ENCODE measurements around the gene SERPINA4. TPM values are rescaled to one million over a fixed set of nuclear protein-coding genes. Genes with fewer than 3 reads are reported as not detected.
"Not testable (repeated sequence)": the region's sequence is repeated elsewhere in the genome, so short reads cannot be mapped to it uniquely, and the experiment has no call there.

The SERPINA4 gene
- total and polyA plus RNA-seq, 3 experiments from 2014 or later, result not detected

DNA sequence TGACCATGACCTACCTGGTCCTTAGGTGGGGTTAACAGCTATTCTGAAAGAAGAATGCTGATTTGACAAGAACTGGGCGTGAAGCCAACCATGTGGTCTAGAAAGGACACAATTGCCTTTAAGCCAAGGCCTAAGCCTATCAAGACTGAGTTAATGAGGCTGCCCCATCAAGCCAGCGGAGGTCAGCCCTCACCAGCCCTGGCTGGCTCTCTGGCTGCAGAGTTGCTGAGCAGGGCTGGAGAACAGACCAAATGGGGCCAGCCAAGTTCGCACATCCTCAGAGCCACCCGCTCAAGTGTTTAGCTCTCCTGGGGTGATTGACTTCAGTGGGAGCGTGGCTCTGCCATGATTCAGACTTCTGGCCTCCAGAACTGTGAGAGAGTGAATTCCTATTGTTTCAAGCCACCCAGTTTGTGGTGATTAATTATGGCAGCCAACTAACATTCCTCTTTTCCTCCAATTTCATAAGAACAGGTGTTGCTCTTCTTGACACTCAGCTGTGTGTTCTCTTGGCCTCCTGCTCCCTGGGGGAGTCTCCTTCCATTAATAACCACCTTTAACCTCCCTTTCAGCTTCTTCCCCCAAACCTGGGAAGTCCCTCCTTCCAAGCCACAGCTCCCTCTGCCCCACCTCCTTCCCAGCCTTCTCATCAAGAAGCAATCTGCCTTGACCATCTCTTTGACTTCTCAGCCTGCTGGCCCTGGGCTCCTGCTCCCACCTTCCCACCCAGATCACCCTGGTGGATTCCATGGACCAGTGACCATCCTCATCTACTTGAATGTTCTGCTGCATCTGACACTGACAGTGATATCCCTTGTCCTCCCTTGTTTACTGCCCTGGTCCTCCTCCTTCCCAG is 14.7 kb downstream of the SERPINA4 start:
- no peaks in the 10 kb centered on the region for H3K9me3 ChIP-seq (ENCODE audit: low read length)
- Mint-ChIP-seq H3K9me3 (peaks cover 0 to 2% (median 0%) of the 10 kb centered on the region in 5 donors), H3K4me1 (no peaks in the 10 kb centered on the region), H3K27ac (no peak overlapping the region), H3K4me3 (no peak overlapping the region), H3K27me3 (peaks cover 4 to 12% of the 10 kb centered on the region in 2 donors), H3K36me3 (no peaks in the 10 kb centered on the region)
- ChIA-PET POLR2A (no interaction called here), CTCF (no interaction called here)
- no peaks in the 10 kb centered on the region for H3K27me3 ChIP-seq (ENCODE audit: insufficient read depth, low read length, poor library complexity, severe bottlenecking)
- H3K4me3 ChIP-seq (ENCODE audit: low read length), result no peak overlapping the region
- H3K36me3 ChIP-seq (ENCODE audit: insufficient read depth, low read length), result no peaks in the 10 kb centered on the region
- no peak for DNase-seq
- H3K4me1 ChIP-seq (ENCODE audit: insufficient read depth, low read length), result no peaks in the 10 kb centered on the region
- H3K27ac ChIP-seq (ENCODE audit: low read depth, low read length), result no peak overlapping the region

DNA sequence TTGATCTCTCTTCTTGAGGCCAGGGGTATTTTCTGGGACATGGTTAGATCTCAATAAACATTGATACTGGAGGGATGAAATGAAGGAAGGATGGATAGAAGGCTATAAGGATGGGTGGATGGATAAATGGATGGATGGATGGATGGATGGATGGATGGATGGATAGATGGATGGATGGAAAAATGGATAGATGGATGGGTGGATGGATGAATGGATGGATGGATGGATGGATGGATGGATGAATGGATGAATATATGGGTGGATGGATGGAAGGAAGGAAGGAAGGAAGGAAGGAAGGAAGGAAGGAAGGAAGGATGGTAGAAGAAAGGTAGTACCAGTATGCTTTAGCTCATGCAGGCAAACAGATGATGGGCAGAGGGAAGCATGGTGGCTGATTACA is 16.2 kb downstream of the SERPINA4 start:
- DNase-seq, POLR2A ChIA-PET: not testable (repeated sequence)
- H3K27me3 Mint-ChIP-seq, result peaks cover 4 to 14% of the 10 kb centered on the region in 2 donors

DNA sequence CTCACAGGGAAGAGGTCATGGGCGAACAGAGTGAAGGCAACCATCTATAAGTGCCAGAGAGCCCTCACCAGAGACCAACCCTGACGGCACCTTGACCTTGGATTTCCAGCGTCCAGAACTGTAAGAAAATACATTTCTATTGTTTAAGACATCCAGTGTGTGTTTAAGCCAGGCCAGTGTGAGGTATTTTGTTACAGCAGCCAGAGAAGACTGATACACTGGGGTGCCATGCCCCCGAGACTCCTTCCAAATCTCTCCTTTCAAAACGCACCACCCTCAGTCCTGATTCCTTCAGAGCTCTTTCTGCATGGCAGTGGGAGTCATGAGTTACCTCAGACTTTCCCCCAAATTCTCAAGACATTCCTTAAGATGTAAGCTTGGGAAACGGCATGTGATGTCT is 17.5 kb downstream of the SERPINA4 start:
- H3K27me3 Mint-ChIP-seq, result peaks cover 4 to 14% of the 10 kb centered on the region in 2 donors
- CTCF ChIA-PET, result no interaction called here
- H3K9me3 ChIP-seq (ENCODE audit: low read length), result no peaks in the 10 kb centered on the region
- H3K27me3 ChIP-seq (ENCODE audit: insufficient read depth, low read length, poor library complexity, severe bottlenecking), result no peaks in the 10 kb centered on the region
- H3K36me3 Mint-ChIP-seq, result no peaks in the 10 kb centered on the region
- peaks cover 0 to 2% (median 0%) of the 10 kb centered on the region in 5 donors for H3K9me3 Mint-ChIP-seq
- no peaks in the 10 kb centered on the region for H3K4me1 ChIP-seq (ENCODE audit: insufficient read depth, low read length)
- H3K27ac ChIP-seq (ENCODE audit: low read depth, low read length), result no peak overlapping the region
- no peak for DNase-seq
- H3K4me3 Mint-ChIP-seq, result no peak overlapping the region
- H3K27ac Mint-ChIP-seq, result no peak overlapping the region
- POLR2A ChIA-PET, result no interaction called here
- H3K36me3 ChIP-seq (ENCODE audit: insufficient read depth, low read length), result no peaks in the 10 kb centered on the region
- no peak overlapping the region for H3K4me3 ChIP-seq (ENCODE audit: low read length)
- H3K4me1 Mint-ChIP-seq, result no peaks in the 10 kb centered on the region

More for the DNA sequence above, 16.2 kb downstream of the SERPINA4 start:
- H3K27ac ChIP-seq (ENCODE audit: low read depth, low read length); H3K36me3 Mint-ChIP-seq; H3K27ac Mint-ChIP-seq; H3K9me3 Mint-ChIP-seq; H3K36me3 ChIP-seq (ENCODE audit: insufficient read depth, low read length); CTCF ChIA-PET; H3K4me3 Mint-ChIP-seq; H3K4me1 ChIP-seq (ENCODE audit: insufficient read depth, low read length); H3K4me3 ChIP-seq (ENCODE audit: low read length); H3K4me1 Mint-ChIP-seq; H3K27me3 ChIP-seq (ENCODE audit: insufficient read depth, low read length, poor library complexity, severe bottlenecking); H3K9me3 ChIP-seq (ENCODE audit: low read length): not testable (repeated sequence)

DNA sequence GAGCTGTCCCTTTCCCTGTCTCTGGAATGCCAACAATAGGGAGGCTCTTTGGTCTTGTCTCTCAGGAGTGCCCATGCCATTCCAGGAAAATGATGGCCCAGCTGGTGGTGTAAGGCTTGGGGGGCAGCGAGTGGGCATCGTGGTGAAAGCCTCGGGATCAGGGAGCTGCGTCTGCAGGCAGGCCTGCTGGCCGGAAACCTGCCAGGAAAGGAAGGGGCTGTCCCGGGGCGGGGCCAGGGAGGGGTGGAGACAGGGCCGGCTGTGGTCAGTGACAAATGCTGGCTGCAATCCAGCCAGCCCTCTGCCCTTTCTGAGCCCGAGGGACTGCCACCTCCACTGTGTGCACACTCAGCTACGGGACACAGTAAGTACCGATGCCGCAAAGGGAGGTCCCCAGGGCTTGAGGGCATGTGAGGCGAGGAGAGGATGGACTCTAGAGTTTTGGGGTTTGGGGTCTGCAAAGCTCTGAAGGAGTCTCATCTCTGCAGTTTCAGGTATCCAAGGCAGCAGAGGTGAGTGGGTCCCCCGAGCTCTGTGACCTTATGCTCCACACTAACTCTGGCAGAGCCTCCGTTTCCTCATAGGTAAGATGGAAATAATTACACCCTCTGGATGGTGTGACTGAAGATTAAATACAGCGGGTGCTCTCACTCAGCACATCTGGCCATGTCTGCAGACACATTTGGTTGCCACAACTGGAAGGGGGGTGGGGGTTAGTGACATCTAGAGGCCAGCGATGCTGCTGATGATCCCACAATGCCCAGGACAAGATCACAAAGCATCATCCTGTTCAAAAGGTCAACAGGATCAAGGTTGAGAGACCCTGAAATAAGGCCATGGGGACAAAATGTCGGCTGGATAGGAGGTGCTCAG is 20.1 kb downstream of the SERPINA4 start, which contains the start of gene SERPINA5:
Gene SERPINA5 (plus strand): TSS at position 300 of the 873 bp plus-strand sequence. CDS start 5,937 bp downstream, outside the sequence.
- no peaks in the 10 kb centered on the region for H3K36me3 Mint-ChIP-seq
- Histone ChIP-seq H3K9me3 (ENCODE audit: low read length) (no peaks in the 10 kb centered on the region), H3K27me3 (ENCODE audit: insufficient read depth, low read length, poor library complexity, severe bottlenecking) (no peaks in the 10 kb centered on the region), H3K4me1 (ENCODE audit: insufficient read depth, low read length) (no peaks in the 10 kb centered on the region), H3K4me3 (ENCODE audit: low read length) (no peak within 1 kb of the TSS), H3K27ac (ENCODE audit: low read depth, low read length) (no peak within 1 kb of the TSS), H3K36me3 (ENCODE audit: insufficient read depth, low read length) (no peaks in the 10 kb centered on the region)
- ChIA-PET POLR2A (no interaction called here), CTCF (no interaction called here)
- H3K27me3 Mint-ChIP-seq, result peaks cover 7 to 12% of the 10 kb centered on the region in 2 donors
- peak within 1 kb of the TSS in 1 of 8 donors; percentile 37 for H3K27ac Mint-ChIP-seq
- H3K9me3 Mint-ChIP-seq, result peaks cover 0 to 2% (median 0%) of the 10 kb centered on the region in 5 donors
- H3K4me1 Mint-ChIP-seq, result no peaks in the 10 kb centered on the region
- no peak for DNase-seq
- no peak within 1 kb of the TSS for H3K4me3 Mint-ChIP-seq

DNA sequence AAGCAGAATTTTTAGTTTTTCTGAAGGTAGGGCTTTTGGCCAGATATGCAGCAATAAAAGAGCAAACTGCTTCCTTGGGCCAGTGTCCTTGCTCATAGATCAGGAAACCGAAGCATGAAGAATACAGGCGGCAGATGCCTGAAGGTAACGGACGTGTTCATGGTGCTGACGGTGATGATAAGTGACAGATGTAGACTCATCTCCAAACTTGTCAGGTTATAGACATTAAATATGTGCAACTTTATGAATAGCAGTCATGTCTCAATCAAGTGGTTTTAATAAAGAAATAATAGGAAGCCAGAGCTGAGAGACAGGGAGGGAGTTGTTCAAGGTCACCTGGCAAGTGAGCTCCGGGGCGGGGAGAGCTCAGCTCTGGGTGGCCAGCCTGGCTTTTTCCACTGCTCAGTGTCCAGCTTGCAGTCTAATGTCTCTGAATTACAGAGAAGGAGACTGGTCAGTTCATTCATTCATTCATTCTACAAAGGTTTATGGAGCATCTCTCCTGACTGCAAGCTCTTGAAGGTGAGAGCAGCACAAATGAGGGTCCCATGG is 21.0 kb downstream of the SERPINA4 start:
- Mint-ChIP-seq H3K27ac (no peak overlapping the region), H3K4me3 (no peak overlapping the region), H3K4me1 (no peaks in the 10 kb centered on the region), H3K27me3 (peaks cover 10 to 12% of the 10 kb centered on the region in 2 donors), H3K9me3 (peaks cover 0 to 2% (median 0%) of the 10 kb centered on the region in 5 donors), H3K36me3 (no peaks in the 10 kb centered on the region)
- Histone ChIP-seq H3K36me3 (ENCODE audit: insufficient read depth, low read length) (no peaks in the 10 kb centered on the region), H3K4me1 (ENCODE audit: insufficient read depth, low read length) (no peaks in the 10 kb centered on the region), H3K27me3 (ENCODE audit: insufficient read depth, low read length, poor library complexity, severe bottlenecking) (no peaks in the 10 kb centered on the region), H3K4me3 (ENCODE audit: low read length) (no peak overlapping the region), H3K27ac (ENCODE audit: low read depth, low read length) (no peak overlapping the region), H3K9me3 (ENCODE audit: low read length) (no peaks in the 10 kb centered on the region)
- CTCF ChIA-PET, result no interaction called here
- DNase-seq, result no peak
- POLR2A ChIA-PET, result no interaction called here

DNA sequence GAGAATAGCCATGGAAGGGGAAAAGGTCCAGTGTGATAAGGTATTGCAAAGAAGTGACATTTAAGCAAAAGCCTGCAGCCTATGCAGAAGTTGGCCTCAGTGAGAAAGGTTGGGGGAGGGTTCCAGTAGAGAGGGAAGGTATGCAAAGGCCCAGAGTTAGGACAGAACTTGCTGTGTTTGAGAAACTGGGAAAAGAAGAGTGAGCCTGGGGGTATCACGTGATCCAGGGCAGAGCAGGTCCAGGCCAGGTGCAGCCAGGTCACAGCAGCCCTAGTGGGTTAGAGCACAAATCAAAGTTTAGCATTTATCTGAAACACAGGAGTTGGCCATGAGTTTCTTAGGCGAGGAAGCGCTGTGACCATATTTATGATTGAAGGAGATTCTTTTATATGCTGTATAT is 21.6 kb downstream of the SERPINA4 start:
- Mint-ChIP-seq H3K4me3 (no peak overlapping the region), H3K27ac (peak overlapping the region in 1 of 8 donors; percentile 67), H3K9me3 (peaks cover 0 to 2% (median 0%) of the 10 kb centered on the region in 5 donors), H3K36me3 (no peaks in the 10 kb centered on the region), H3K4me1 (no peaks in the 10 kb centered on the region), H3K27me3 (peaks cover 12 to 14% of the 10 kb centered on the region in 2 donors)
- H3K4me1 ChIP-seq (ENCODE audit: insufficient read depth, low read length), result no peaks in the 10 kb centered on the region
- ChIA-PET POLR2A (no interaction called here), CTCF (no interaction called here)
- no peak overlapping the region for H3K4me3 ChIP-seq (ENCODE audit: low read length)
- H3K9me3 ChIP-seq (ENCODE audit: low read length), result no peaks in the 10 kb centered on the region
- H3K27me3 ChIP-seq (ENCODE audit: insufficient read depth, low read length, poor library complexity, severe bottlenecking), result no peaks in the 10 kb centered on the region
- H3K36me3 ChIP-seq (ENCODE audit: insufficient read depth, low read length), result no peaks in the 10 kb centered on the region
- no peak for DNase-seq
- no peak overlapping the region for H3K27ac ChIP-seq (ENCODE audit: low read depth, low read length)

DNA sequence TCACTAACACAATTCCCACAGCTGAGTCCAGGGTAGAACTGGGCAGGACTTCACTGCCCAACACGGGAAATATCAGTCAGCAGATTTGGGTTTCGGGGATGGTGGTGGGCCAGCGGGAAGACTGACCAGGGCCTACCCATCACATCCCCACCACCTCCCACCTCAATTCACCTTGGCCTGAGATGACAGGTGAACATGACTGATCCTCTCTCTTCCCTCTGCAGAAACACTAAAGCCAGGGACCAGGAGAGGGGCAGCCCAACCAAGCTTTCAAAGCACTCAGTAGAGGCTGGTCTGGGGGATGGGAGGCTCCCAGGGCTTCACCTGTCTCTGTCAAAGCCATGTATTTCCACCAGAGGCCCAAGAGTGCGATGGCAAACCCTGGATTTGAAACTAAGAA is 22.3 kb downstream of the SERPINA4 start:
- Histone ChIP-seq H3K36me3 (ENCODE audit: insufficient read depth, low read length) (no peaks in the 10 kb centered on the region), H3K27ac (ENCODE audit: low read depth, low read length) (no peak overlapping the region), H3K27me3 (ENCODE audit: insufficient read depth, low read length, poor library complexity, severe bottlenecking) (no peaks in the 10 kb centered on the region), H3K9me3 (ENCODE audit: low read length) (no peaks in the 10 kb centered on the region), H3K4me3 (ENCODE audit: low read length) (no peak overlapping the region), H3K4me1 (ENCODE audit: insufficient read depth, low read length) (no peaks in the 10 kb centered on the region)
- no peak overlapping the region for H3K27ac Mint-ChIP-seq
- ChIA-PET POLR2A (no interaction called here), CTCF (no interaction called here)
- no peak for DNase-seq
- H3K36me3 Mint-ChIP-seq, result no peaks in the 10 kb centered on the region
- H3K4me1 Mint-ChIP-seq, result no peaks in the 10 kb centered on the region
- peaks cover 0 to 2% (median 0%) of the 10 kb centered on the region in 5 donors for H3K9me3 Mint-ChIP-seq
- peaks cover 12 to 14% of the 10 kb centered on the region in 2 donors for H3K27me3 Mint-ChIP-seq
- H3K4me3 Mint-ChIP-seq, result no peak overlapping the region
